ENCODE data around the gene GATAD2A.
"Not testable (repeated sequence)": the region's sequence is repeated elsewhere in the genome, so short reads cannot be mapped to it uniquely, and the experiment has no call there.

The GATAD2A gene

DNA sequence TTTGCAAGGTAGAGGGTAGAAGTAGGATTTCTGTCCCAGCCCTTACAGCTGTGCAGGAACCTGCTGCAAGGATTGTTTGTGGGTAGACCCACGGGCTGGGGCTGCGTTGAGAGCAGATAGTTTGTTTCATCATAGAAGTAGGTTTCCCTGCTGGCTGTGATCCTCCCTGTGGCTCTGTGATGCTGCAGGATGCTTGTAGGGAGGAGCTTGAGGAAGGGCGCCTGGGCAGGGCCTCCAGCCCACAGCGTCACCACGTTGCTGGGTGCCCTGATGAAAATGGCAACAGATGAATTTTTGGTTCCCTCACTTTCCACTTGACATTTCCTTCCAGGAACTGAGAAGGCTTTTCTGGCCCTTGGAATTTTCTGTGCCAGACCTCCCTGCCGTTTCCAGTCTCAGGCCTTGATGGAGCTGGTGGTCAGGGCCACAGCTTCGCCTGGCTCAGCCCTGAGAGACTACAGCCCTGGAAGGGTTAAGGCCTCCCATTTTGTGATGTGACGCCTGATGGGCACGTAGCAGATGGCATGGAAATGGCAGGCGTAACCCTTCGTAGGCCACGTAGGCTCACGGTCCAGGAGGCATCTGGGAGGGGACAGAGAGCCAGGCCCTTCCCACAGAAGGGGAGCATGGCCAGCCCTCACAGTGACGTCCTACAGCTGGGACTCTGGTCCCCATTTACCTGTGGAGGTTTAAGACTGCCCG is 42.2 kb downstream of the GATAD2A start:
- no peak for DNase-seq

DNA sequence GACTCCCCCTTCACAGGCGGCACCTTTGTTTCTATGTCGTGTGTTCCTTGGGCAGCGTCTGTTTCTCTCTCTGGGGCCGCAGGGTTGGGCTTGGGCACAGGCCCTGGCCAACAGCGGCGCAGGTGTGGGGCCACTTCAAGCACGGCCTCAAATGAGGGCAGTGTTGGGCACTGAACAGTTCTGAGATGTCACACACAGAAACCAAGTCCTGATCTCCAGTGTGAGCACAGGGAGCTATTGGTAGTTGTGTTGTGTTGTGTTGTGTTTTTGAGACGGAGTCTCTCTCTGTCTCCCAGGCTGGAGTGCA is 42.7 kb downstream of the GATAD2A start:
- no peak for DNase-seq

DNA sequence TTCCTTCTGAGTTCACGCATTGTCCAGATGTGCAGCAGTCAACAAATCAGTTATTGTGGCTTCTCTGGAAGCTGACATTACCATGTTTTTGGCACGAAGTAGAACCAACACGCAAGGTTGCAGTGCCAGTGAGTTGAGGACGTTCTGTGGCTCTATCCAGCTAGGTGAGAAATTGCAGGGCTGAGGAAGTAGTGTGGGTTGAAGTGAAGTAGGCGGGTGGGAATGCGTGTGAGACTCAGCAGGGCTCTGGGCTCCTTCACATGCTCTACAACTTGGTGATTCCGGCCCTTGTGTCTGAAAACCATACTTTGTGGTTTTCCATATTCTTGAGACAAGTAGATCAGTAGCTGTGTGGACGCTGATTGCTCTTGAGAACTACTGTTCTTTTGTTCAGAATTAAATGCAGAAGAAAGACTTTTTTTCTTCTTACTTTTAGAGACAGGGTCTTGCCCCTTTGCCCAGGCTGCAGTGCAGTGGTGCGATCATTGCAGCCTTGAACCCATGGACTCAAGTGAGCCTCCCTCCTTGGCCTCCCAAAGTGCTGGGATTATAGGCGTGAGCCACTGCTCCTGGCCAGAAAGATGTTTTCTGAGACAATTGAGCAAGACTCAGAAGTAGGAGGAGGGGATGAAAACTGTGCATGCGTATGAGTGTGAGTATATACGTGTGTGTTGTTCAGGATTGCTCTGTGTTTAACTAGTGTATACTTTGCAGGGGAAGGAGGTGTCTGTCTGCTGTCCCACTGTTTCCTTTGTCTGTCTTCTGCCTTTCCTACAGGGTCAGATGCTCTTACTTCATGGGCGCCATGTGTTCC is 46.2 kb downstream of the GATAD2A start:
- no peak for DNase-seq

DNA sequence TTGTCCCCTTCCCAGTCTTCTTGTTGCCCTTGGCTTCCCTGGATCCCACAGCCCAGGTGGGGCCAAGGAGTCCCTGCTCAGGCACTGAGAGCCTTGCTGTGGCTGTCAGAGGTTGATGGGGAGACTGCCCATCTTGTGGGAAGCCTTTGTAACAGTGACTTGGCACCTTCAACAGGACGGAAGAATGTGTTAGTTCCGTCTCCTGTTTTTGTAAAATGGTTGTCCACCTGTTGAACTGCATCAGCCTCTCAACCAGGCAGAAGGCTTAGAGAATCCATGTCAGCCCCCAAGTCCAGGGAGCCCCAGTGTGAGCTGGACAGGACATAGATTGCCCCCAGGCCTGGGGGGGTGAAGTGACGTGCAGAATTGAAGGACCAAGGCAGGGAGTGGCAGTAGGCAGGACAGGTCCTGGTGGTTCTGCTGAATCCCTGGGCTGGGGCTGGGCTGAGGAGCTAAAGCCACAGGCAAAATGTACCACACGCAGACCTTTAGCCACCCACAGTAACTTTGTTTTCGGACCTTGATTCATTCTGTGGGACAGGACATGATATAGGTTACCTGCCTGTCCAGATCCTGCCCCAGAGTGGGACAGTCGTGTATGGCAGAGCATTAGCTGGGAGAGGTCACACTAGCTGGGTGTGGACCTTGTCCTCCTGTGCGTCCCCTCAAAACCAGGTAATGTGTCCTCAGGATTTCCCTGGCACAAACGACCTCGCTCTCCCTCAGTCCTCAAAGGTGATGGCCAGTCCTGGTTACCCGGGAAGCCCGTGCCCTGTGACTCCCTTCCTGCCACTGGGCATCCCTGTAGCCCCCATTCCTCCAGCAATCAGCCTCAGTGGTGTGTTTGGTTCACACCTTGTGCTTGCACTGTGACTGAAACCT is 47.0 kb downstream of the GATAD2A start:
- DNase-seq = no peak

DNA sequence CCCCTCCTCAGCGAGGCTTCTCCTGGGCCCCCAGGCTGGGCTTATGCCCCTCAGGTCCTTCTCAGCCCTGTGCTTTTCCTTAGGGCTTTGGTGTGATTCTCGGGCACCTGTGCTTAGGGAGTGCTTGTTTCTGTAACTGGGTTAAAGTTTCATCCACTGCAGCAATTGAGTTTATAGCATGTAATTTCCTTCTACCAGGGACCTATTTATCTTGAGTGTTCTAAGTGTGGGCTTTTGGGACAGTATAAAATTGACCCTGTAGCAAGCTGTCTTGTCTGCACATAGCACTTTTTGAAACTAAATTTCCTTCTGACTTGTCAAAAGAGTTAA is 47.6 kb downstream of the GATAD2A start:
- DNase-seq = no peak

DNA sequence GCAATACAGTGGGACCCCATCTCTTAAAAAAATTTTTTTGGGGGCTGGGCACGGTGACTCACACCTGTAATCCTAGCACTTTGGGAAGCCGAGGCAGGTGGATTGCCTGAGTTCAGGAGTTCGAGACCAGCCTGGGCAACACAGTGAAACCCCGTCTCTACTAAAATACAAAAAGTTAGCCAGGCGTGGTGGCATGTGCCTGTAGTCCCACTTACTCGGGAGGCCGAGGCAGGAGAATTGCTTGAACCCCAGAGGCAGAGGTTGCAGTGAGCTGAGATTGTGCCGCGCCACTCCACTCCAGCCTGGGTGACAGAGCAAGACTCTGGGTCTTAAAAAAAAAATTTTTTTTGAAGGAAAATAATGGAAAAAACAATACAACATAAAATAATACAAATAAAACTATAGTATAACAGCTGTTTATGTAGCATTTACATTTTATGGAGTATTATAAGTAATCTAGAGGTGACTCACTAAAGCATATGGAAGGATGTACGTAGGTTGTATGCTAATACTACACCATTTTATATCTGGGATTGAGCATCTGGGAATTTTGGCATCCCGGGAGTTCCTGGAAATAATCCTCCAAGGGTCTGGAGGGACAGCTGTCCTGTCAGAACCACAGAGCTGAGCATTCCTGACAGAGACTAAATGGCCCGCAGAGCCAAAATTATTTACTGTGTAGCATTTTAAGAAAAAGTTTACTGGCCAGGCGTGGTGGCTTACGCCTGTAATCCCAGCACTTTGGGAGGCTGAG is 49.9 kb downstream of the GATAD2A start:
- DNase-seq = not testable (repeated sequence)

DNA sequence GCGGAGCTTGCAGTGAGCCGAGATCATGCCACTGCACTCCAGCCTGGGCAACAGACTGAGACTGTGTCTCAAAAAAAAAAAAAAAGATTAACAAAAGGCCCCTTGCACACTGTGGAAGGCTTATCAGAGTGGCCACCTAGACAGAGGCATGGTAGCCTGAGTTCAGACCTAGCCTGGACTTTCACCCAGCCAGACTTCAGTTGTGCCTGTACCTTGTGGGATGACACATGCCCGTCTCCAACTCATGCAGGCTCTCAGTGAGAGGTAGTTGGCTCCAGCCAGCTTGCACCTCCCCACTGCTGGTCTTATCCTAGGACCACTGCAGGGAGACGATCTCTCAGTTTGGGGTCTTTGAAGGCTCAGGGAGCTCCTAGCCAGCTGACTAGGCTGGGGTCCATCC is 52.2 kb downstream of the GATAD2A start:
- no peak for DNase-seq

DNA sequence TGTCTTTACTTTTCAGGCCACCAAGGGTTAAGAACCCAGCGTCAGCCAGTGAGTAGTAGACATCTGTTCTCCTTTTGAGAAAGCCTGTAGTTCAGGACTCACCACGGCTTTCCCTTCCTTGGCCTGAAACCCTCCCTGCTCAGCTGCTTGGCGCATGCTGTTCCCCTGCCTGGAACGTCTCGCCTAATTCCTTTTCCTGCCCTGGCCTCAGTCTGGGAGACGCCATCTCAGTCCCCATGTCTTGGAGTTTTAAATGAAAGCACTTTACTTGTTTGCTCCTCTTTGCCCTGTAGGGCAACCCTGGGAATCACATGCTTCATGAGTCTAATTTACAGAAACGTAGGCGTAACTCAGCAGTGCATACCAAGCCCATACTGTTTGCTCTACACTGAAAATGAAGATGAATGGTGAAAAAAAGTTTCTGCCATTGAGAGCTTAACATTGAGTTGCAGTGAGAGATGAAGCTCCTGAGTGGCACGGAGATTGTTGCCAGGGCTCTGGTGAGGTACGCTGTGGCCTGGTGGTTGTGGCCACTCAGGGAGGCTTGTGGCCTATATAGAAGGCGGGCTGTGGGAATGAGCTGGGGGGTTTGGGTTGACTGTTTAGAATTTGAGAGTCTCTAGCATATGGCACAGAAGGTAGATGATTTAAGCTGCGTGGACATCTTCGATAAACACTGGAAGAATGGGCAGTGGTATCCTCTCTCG is 52.8 kb downstream of the GATAD2A start:
- DNase-seq = no peak

DNA sequence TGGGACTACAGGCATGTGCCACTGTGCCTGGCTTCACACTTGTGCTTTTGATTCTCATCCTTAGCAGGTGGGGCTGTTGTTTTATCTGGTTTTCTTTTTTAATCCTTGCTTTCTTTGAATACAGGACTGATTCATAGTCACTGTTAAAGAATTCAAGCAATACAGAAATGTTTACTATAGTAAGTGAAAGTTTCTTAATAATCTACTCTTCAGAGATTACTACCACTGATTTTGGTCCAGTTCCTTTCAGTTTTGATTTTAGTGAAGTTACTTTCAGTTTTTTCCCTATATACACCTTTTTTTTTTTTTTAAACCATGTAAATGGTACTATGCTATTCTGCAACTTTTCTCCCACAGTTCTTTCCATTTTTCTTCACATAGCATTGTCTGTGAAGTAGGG is 53.6 kb downstream of the GATAD2A start:
- DNase-seq = no peak

DNA sequence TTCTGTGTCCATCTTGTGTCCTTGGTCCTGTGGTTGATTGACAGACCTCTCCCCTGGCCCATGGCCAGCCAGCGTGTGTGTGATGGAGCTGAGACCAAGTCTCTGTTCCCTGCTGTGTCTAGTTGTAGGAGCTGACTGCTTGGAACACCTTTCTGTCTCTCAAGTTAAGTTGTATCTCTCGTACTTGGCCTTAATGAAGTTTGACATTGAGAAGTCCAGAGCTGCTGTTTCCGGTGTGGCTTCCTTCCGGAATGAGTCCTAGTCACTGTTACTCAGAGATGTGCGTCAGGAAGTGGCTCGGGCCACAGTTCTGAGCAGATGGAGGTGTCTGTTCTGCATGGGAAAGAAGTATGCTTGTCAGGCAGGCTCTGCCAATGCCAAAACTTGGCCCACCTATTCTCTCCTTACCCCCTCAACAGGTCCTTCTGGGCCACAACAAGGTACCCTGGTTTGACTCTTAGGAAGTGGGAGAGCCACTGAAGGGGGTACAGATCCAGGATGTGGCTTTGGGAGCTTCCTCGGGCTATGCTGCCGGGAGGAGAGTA is 54.3 kb downstream of the GATAD2A start:
- no peak for DNase-seq

DNA sequence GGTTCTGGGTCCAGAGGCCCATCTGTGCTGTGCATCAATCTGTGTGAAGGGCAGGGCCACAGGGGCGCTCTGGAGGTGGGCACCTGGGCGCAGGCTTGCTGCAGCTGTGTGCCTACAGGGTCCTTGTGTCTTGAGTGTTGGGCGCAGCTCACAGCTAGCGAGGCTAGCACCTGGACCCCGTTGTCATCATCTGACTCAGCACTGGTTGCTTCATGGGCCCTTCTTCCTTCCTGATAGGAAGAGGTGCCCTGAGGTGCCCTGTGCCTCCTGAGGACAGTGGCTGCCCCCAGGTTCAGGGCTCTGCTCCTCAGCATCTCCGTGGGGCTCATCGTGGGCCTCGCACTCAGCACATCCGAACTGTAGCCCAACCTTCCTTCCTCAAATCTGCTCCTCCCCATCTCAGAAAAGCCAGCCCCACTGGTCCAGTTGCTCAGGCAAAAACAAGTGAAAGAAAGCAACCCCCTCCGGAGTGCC is 54.8 kb downstream of the GATAD2A start:
- DNase-seq = no peak

DNA sequence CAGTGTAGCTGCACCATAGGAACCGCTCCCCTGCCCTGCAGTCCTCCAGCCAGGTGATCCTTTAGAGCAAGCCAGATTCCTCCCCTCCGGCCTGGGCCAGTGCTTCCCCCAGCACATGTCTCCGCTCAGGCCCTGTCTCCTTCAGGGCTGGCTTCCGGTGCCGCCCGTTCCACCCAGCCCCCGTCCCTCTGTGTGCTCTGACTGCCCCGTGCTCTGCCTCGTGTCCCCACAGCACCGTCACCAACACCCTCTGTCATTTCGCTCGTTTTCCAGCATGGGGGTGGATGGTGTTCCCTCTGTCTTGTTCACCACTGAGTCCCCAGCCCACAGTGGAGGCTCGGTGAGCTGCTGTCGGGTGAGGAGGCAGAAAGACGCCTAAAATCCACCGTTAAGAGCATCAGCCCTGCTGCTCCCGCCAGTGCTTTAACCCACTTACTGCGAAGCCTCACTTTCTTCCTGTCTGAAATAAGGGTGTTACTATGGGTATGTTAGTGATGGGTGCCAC is 55.3 kb downstream of the GATAD2A start:
- DNase-seq = no peak

DNA sequence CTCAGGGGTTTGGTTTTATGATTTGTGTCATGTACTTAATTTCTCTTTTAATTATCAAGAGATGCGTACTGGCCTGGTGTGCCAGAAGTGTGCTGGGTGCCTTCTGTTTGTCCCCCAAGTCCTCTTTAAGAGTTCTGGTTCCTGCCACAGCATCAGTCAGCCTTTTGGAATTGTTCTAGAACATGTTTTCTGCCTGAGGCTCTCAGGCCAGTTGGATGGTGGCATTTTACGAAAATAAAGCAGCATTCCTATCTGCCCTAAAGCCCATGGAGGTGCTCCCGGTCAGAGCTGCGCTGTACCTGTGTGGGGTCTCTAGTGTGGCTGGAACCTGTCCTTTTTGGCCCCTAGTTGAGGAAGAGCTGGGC is 55.8 kb downstream of the GATAD2A start:
- DNase-seq = no peak

DNA sequence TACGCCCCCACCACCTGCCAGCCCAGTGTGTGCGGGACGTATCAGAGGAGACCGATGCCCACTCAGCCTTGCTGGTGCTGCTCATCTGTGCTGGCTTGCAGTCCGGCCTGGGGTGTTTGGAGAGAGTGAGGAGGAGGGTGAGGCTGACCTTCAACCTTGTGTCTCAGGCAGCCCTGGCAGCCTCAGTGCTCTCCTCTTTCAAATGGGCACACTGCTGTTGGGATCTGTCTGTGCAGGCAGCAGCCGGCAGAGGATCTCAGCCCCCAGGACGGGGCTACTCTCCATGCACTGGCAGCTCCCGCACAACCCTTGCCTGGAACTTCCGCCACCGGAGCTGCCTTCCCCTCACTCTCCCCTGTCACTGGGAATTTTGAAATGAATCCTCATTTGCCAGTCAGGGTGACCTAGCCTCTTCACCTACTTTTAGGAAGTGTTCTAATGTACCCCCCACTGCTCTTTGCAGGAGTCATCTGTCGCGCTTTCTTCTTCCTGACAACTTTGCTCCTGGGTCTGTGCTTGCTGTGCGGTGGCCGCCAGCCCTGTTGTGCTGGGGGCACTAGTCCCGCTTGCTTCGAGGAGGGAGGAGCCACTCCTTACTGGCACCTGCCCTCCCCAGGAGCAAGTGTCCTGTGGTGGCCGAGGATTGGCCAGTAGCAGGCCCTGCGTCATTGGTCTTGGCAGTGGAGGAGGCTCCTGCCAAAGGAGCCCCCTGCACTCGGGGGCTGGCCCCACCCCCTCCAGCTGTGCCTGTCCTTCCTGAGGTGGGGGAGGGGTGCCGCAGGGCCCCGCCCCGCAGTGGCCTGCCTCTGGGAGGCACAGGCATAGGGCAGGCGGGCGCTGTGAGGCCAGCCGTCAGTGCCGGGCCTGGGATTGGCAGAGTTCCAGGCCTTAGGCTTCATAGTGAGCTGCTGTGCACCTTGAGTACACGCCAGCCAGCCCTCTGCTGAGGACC is 56.5 kb downstream of the GATAD2A start:
- peak; percentile 68 for DNase-seq

DNA sequence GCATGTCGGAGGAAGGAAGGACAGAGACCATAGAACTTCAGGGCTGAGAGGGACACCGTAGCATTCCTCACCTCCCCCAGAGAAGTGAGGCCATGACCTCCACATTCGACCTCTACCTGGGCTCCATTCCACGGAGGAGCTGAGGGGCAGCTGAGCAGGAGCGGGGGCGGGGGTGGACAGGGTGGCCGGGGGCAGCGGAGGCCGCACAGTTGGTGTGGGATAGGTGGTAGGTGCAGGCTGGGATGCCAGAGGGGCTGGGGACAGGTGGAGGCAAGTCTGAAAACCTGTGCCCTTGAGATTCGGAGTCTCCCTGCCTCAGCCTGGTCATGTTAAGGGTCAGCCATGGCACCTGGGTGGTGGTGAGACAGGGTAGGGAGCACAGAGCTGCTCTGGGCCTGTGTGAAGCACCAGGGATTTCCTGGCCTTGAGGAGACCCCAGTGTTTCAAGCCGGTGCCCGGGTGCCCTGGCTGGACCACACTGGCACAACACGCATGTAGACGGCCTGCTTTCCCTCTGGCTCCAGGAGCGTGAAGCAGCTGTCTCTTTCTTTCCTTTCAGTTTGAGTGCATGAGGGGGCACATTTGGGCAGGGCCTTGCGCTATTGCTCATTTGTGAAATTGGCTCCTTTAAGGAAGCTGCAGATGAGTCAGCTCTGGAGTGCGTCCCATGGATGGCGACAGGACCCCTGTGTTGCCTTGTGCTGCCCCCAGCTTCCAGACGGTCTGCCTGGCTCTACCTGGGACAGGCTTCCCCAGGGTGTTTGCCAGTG is 58.1 kb downstream of the GATAD2A start:
- no peak for DNase-seq

DNA sequence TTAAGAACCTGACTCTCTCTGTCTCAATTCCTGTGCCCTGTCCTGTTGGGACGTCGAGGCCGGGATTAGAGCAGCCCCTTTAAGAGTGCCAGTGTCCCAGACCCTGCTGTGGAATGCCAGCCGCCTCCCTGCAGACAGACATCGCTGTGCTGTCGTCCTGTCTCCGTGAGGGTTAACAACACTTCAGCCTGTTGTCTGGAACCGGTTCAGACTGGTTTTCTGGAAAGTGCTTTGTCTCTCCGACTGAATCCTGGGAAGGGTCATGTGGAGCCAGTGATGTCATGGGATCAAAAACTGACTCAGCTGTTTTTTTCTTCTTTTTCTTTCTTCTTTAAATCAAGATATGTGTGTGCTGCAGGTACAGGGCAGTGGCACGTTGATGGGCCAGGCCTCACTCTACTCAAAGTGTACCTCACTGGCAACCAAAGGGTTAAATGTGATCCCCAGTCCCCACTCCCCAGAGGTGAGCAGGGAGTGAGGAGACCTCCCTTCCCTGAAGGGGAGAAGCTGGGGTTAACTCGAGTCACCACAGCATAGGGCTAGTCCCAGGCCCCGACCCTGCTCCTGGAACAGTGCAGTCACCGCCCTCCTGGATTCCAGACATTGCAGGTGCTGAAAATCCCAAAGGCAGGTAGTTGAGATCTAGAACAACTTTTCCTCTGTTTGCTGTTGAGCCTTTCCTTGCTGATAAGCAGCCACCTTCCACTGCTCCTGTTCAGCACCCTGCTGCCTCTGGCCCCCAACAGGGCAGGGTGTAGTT is 59.0 kb downstream of the GATAD2A start:
- DNase-seq = peak; percentile 4

DNA sequence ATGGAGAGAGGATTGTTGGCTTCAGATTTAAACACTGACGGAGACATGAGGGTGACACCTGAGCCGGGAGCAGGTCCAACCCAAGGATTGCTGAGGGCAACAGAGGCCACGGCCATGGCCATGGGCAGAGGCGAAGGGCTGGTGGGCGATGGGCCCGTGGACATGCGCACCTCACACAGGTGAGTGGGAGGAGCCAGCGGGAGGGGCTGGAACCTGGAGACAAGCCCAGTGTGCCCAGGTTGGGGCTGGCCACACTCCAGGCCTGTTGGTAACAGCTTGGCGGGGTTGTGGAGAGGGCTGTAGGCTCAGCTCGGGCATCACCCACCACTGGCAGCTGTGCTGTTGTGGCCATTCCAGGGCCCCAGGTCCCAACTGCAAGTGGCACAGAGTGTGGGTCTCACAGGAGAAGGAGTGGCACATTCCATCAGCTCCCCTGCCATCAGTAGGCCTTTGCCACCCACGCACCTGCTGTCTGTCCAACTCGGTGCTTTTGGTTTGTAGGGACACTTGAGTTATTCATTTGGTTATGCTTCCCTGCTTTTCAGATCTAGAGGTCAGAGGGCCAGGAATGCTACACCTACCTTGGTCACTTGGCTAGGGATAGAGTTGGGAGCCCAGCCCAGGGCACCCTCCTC is 60.1 kb downstream of the GATAD2A start:
- no peak for DNase-seq

DNA sequence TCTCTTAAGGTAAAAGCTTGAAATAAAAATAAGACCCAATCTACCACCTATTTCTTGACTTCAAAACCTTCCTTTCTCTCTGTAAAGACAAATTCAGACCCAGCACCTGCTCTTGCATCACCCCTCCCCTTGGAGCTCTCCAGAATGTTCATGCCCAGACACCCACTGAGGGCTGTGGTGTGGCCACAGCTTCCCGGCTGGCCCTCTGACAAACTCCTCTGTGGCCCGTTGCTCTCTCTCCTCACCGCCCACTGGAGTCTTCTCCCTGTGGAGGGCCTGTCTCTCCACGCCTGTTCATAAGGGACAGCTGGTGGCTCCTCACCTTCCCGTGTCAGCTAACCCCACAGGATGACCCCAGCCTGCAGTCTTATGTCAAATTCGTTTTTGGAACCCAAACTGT is 60.7 kb downstream of the GATAD2A start:
- no peak for DNase-seq
